GM21529 (cell line): ENCODE data around the gene NOD2.

Experiments
- ATAC-seq: cut with Tn5 transposase; IDR thresholded peaks from one replicate; pipeline ENCODE4 v1.9.1; 2021; ENCODE audit not compliant: unreplicated experiment

NOD2 gene

DNA sequence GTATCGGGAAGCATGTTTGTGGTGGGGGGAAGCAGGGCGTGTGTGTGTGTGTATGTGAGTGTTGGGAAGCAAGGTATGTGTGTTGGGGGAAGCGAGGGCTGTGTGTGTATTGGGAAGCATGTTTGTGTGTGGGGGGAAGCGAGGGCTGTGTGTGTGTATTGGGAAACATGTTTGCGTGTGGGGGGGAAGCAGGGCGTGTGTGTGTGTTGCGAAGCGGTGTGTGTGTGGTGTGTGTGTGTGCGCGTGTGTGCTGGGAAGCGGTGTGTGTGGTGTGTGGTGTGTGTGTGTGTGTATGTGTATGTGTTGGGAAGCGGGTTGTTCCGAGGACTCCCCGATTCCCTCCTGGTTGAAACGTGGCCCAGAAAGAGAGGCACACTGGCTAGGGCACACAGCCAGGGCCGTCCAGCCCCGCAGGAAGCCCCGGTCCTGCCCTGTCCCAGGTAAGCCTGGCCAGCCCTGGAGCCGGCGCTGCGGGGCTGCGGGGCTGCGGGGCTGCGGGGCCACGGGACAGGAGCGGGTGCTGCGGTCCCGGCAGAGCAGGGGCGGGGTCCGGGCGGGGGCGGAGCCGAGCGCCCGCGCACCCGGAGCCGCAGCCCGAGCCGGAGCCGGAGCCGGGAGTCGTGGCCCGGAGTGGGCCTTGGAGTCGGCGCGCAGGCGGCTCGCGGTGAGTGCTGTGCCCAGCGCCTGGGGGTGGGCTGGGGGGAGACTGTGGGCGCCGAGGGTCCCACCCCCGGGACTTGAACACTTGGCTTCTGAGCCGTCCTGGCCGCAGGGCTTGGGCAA, at the start of gene NOD2:
TSS of gene NOD2 (plus strand) at position 608 of the 783 bp plus-strand sequence. CDS start 5,890 bp downstream, outside the sequence.
- ATAC-seq = no peak

DNA sequence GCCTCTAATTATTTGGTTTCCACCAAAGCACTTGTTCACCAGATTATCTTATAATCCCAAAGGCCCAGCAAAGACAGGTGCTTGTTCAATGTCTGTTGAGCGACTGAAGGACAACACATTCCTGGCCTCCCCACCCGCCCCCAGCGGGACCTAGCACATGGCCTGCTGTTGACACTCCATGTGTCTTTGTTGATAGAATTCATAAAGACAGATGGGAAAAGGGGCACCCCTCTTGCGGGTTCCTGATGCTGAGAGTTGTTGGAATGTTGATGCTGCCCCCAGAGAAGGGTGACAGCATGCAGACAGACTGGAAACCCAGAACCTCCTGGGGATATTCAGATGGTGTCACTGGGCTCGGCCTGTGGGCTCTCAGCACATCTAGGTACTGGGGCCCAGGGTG, 49.2 kb upstream of the NOD2 start:
- ATAC-seq = no peak

DNA sequence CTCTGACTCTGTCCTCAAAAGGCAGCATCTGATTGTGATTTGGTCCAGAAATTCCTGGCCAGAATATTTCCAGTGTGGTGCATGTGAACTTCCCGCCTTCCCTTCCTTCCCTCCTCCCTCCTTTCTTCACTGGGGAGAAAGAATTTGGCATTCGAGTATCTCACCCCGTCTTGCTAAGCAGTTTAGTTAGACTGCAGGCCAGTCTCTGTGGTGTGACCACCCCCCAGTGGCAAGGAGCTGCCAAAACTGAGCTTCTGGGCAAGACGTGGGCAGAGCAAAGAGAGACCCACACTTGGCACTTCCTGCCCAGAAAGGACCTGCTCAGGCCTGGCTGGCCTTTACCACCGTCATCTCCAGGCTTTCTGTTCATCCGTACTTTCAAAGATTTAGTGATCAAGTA, 48.7 kb upstream of the NOD2 start:
- no peak for ATAC-seq

DNA sequence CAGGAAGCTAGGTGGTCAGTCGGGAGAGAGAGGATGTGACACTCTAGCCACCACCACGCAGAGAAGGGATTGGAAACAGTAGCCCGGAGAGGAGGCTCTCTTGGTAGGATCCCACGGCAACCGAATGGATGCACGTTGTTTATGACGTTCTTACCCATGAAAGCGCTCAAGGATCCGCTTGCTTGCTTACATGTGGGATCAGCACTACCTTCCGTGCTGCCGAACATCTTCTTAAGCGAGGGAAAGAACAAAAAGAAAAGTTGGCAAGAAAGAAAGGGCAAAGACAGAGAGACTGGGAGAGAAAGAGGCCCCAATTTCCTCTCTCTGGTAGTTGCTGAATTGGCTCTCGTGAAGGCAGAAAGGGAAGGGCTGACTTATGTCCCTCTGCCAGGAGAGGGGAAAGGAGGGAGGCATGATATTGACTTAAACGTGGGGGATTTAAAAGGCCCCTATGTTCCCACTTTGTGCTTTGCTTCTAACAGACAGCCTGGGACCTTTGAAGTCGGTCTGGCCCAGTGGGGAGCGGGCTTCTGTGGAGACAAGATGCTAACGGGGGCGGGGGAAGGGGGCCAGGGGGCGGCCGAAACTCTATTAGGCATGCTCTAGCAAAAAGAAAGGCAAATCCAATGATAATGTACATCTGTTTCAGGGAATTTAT, 47.7 kb upstream of the NOD2 start:
- no peak for ATAC-seq

DNA sequence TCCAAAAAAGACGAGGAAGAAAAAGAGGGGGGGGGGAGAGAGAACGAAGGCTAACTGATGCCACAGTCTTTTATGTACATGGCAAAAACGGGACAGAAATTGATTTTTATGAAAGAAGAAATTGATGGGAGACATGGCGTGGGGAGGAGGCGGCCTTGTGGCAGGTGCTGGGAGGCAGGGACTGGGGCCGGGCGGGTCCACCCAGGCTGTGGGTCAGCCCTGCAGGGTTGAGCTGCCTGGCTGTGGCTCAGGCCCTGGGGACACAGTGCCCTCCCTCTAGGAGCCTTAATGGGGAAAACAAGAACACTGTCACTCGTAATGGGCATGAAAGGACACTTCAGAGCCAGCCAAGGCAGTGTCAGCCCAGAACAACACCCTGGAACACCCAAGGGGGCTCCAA, 47.1 kb upstream of the NOD2 start:
- ATAC-seq = no peak

- no peak for ATAC-seq
Observed at GRCh38 chr16:50651835-50652438, 41.5 kb upstream of the NOD2 start.

- ATAC-seq = no peak
Observed at GRCh38 chr16:50652836-50653425, 40.5 kb upstream of the NOD2 start.

- no peak for ATAC-seq
Observed at GRCh38 chr16:50653633-50654519, 39.5 kb upstream of the NOD2 start.

- no peak for ATAC-seq
Observed at GRCh38 chr16:50655558-50656055, 37.8 kb upstream of the NOD2 start.

- no peak for ATAC-seq
Observed at GRCh38 chr16:50657241-50657640, 36.2 kb upstream of the NOD2 start.

GRCh38 chr16:50659806-50660205, 33.6 kb upstream of the NOD2 start:
- ATAC-seq = no peak

GRCh38 chr16:50662306-50662940, 31.0 kb upstream of the NOD2 start:
- no peak for ATAC-seq

GRCh38 chr16:50664270-50664669, 29.1 kb upstream of the NOD2 start:
- no peak for ATAC-seq

GRCh38 chr16:50665128-50665878, 28.1 kb upstream of the NOD2 start:
- ATAC-seq = no peak

GRCh38 chr16:50666658-50667496, 26.5 kb upstream of the NOD2 start:
- ATAC-seq = peak; percentile 90

GRCh38 chr16:50667497-50668367, 25.7 kb upstream of the NOD2 start:
- ATAC-seq = no peak

GRCh38 chr16:50668368-50669008, 24.9 kb upstream of the NOD2 start:
- ATAC-seq = no peak
